Activated naive CD4-positive, alpha-beta T cell treated with anti-CD3 and anti-CD28 coated beads for 36 hours (primary cell): Measurements from ENCODE around the gene USP20. TPM values are rescaled to one million over a fixed set of nuclear protein-coding genes. Genes with fewer than 3 reads are reported as not detected.
"Not testable (repeated sequence)": the region's sequence is repeated elsewhere in the genome, so short reads cannot be mapped to it uniquely, and the experiment has no call there.

ENCODE experiments used
- CTCF ChIA-PET: fragments of 350-600 bp; sonication (Branson Sonifier 250); formaldehyde crosslinking; loops from one replicate; lab custom pipeline; 2021; ENCODE audit warnings: antibody characterized with exemption; lab: Charles Lee
- DNase-seq: peaks from one replicate; pipeline ENCODE4 v3.0.0-alpha.2; 2020
- H3K27ac Mint-ChIP-seq: one replicate; pipeline ENCODE4 v1.8.0; 2021; ENCODE audit warnings: mild to moderate bottlenecking, mixed read lengths
- H3K27me3 Mint-ChIP-seq: one replicate; pipeline ENCODE4 v1.8.0; 2021; ENCODE audit warnings: low read depth, mixed read lengths
- H3K36me3 Mint-ChIP-seq: one replicate; pipeline ENCODE4 v1.8.0; 2021; ENCODE audit warnings: low read depth, mixed read lengths
- H3K4me1 Mint-ChIP-seq: one replicate; pipeline ENCODE4 v1.8.0; 2021; ENCODE audit warnings: low read depth, mixed read lengths
- H3K4me3 Mint-ChIP-seq: one replicate; pipeline ENCODE4 v1.8.0; 2021; ENCODE audit warnings: mild to moderate bottlenecking, moderate library complexity, mixed read lengths
- H3K9me3 Mint-ChIP-seq: one replicate; pipeline ENCODE4 v1.8.0; 2021; ENCODE audit warnings: mixed read lengths
- intact Hi-C: fragments of 100-400 bp; cut with micrococcal nuclease; formaldehyde crosslinking; loops from one replicate; pipeline ENCODE4 v1.15.1; 2023
- total RNA-seq, 2 experiments: library from RNA; stranded (reverse); gene quantifications; one replicate each; pipeline ENCODE4 v1.2.3, GENCODE V29; 2021

The USP20 gene
- total RNA-seq, 2 experiments from 2014 or later: 54.7 to 54.9 TPM

DNA sequence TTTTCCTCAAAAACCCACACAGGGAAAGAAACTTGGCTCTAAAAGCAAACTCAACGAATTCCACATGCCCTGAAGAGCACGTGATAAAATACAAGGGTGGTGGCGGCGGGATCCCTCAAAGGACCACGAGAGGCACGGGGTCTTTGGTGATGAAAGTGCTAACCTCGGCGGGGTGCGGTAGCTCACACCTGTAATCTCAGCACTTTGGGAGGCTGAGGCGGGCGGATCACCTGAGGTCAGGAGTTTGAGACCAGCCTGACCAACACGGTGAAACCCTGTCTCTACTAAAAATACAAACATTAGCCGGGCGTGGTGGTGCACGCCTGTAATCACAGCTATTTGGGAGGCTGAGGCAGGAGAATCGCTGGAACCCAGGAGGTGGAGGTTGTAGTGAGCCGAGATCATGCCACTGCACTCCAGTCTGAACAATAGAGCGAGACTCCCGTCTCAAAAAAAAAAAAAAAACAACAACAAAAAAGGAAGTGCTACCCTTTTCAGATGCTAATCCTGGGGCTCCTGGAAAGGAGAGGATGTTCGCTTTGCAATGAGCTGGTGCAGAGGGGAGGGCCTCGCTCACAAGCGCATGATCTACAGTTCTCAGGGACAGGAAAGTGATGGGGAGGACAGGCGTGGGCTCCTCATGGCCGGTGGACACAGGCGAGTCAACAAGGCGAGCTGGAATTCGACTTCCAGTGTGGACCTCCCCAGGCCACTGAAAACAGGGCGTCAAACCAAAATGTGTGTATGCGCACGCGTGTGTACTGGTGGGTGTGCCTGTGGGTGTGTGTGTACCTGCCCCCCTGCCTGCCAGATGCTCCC is 54.1 kb downstream of the USP20 start:
- Mint-ChIP-seq H3K36me3 (peaks cover 35% of the 10 kb centered on the region), H3K9me3 (no peaks in the 10 kb centered on the region), H3K4me3 (peak overlapping the region; percentile 92), H3K4me1 (peaks cover 69% of the 10 kb centered on the region), H3K27ac (peak overlapping the region; percentile 99), H3K27me3 (no peaks in the 10 kb centered on the region)
- intact Hi-C loops: loop anchor here (5.0 to 10.0 kb wide), 2 partner anchors 455 to 1383 kb away; no protein-coding TSS in a partner anchor
- CTCF ChIA-PET: interaction anchor here (0.6 to 0.9 kb wide), 5 partner anchors 9 to 104 kb away, joined by 3 to 4 read pairs (median 4); no protein-coding TSS in a partner anchor
- peak; percentile 42 for DNase-seq

DNA sequence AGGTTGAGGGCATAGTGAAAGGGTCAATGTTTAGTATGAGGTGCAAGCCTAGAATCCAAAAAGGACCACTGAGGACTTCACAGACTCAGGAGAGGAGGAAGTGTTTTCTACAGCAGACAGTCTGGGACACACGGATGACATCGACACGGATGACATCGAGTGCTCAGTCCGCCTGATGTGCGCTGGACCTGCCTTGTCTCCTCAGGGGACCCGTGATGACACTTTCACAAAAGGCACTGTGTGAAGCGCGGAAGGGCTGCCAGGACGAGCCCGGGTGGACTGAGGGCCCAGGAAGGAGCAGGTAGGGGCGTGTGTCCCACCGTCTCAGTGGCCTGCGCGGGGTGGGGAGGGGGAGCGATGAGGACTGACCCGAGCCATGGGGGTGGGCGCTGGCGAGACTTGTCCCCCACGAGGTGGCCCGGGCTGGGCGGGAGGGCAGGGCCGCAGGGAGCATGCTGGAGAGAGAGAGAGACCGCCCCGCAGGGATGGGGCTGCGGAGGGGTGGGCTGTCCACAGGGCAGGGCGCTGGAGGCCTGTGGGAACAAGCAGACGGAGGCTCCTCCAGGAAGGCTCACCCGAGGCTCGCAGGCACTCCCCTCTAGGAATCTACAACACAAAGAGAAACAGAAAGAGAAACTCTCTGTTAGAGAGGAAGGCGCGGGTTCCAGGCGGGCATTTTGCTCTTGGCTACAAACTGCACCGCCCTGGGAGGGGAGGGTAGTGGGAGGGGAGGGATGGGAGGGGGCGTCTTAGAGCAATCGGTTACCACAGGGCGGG is 54.9 kb downstream of the USP20 start:
- intact Hi-C loops: loop anchor here (1.0 to 10.0 kb wide), 3 partner anchors 73 to 1382 kb away; no protein-coding TSS in a partner anchor
- H3K27ac Mint-ChIP-seq: peak overlapping the region; percentile 99
- peaks cover 43% of the 10 kb centered on the region for H3K36me3 Mint-ChIP-seq
- H3K27me3 Mint-ChIP-seq: no peaks in the 10 kb centered on the region
- peaks cover 77% of the 10 kb centered on the region for H3K4me1 Mint-ChIP-seq
- no peaks in the 10 kb centered on the region for H3K9me3 Mint-ChIP-seq
- CTCF ChIA-PET: interaction anchor here (0.6 to 0.7 kb wide), 3 partner anchors 8 to 105 kb away, joined by 3 to 4 read pairs (median 4); no protein-coding TSS in a partner anchor
- H3K4me3 Mint-ChIP-seq: peak overlapping the region; percentile 92
- DNase-seq: peak; percentile 92

DNA sequence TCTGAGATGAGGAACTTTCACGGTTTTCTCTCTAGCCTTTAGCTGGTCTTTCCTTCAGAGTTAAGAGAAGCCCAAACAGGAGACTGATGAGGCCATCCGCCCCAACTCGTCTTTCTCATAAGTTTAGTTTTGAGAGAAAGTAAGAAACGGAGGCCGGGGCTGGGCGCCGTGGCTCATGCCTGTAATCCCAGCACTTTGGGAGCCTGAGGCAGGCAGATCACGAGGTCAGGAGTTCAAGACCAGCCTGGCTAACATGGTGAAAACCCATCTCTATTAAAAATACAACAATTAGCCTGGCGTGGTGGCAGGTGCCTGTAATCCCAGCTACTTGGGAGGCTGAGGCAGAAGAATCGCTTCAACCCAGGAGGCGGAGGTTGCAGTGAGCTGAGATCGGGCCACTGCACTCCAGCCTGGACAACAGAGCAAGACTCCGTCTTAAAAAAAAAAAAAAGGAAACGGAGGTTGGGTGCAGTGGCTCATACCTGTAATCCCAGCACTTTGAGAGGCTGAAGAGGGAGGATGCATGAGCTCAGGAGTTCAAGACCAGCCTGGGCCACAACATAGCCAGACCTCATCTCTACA is 55.6 kb downstream of the USP20 start:
- CTCF ChIA-PET: interaction anchor here (0.9 to 2.5 kb wide), 2 partner anchors 61 to 151 kb away, joined by 3 to 8 read pairs; no protein-coding TSS in a partner anchor
- intact Hi-C loops: loop anchor here (1.0 kb wide), 1 partner anchor 72 kb away; no protein-coding TSS in a partner anchor
- DNase-seq: peak; percentile 29
- H3K4me3 Mint-ChIP-seq: peak overlapping the region; percentile 92
- peaks cover 83% of the 10 kb centered on the region for H3K4me1 Mint-ChIP-seq
- H3K27me3 Mint-ChIP-seq, H3K9me3 Mint-ChIP-seq: not testable (repeated sequence)
- H3K36me3 Mint-ChIP-seq: peaks cover 49% of the 10 kb centered on the region
- peak overlapping the region; percentile 99 for H3K27ac Mint-ChIP-seq

DNA sequence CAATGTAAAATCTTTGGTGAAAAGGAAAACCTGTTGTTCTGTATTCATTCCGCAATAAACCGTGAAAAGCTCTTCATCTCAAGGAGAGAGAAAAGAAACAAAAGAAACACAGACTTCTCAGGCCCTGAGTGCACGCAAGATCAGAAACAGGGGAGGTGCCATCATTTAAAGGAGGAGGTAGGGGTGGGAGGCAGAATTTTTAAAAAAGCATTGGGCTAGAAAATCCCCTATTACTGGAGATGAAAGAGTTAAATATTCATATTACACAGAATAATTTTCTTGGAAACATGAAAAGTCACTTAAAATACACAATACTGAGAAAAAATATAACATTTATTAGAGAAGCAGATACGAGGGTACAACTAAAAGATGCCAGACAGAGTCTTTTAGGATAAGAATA is 56.3 kb downstream of the USP20 start:
- Mint-ChIP-seq H3K9me3 (no peaks in the 10 kb centered on the region), H3K4me3 (peak overlapping the region; percentile 92), H3K27ac (peak overlapping the region; percentile 99), H3K27me3 (no peaks in the 10 kb centered on the region), H3K4me1 (peaks cover 88% of the 10 kb centered on the region), H3K36me3 (peaks cover 56% of the 10 kb centered on the region)
- DNase-seq: no peak
- CTCF ChIA-PET: interaction anchor here (0.8 to 2.5 kb wide), 4 partner anchors 11 to 176 kb away, joined by 3 to 8 read pairs (median 4); no protein-coding TSS in a partner anchor
- intact Hi-C loops: no loop called here

DNA sequence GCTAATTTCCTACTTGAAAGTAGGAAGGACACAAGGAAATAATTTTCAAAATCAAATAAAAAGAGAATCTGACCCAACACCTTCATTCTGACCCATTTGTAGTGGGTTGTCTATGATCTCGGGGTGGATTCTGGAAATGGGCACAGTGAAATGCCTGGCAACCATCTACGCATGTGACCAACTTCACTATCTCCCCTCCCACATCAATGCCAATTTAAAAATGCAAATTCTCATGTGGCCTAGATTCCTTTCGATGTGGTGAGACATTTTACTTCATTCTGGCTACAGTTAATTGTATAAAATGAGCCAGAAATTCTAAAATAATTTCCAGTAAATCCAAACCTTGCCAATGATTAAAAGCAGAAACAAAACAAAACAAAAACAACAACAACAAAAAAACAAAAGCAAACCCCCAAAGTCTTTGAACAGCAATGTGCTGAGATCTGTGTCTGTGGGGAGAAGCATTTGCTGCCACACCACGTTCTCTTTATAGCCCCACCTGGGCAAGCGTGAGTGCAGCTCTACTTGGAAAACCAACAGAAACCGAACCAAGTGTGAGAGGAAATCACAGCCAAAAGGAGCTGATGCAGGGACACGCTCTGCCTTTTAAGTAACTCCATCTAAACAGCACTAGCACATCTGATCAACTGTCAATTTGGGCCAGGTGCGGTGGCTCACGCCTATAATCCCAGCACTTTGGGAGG is 59.0 kb downstream of the USP20 start:
- peak overlapping the region; percentile 32 for H3K4me3 Mint-ChIP-seq
- no peaks in the 10 kb centered on the region for H3K9me3 Mint-ChIP-seq
- CTCF ChIA-PET: interaction anchor here (0.6 to 1.7 kb wide), 4 partner anchors 9 to 49 kb away, joined by 3 to 10 read pairs (median 3); no protein-coding TSS in a partner anchor
- H3K36me3 Mint-ChIP-seq: peaks cover 68% of the 10 kb centered on the region
- intact Hi-C loops: no loop called here
- peaks cover 73% of the 10 kb centered on the region for H3K4me1 Mint-ChIP-seq
- DNase-seq: no peak
- H3K27me3 Mint-ChIP-seq: no peaks in the 10 kb centered on the region
- peak overlapping the region; percentile 89 for H3K27ac Mint-ChIP-seq

DNA sequence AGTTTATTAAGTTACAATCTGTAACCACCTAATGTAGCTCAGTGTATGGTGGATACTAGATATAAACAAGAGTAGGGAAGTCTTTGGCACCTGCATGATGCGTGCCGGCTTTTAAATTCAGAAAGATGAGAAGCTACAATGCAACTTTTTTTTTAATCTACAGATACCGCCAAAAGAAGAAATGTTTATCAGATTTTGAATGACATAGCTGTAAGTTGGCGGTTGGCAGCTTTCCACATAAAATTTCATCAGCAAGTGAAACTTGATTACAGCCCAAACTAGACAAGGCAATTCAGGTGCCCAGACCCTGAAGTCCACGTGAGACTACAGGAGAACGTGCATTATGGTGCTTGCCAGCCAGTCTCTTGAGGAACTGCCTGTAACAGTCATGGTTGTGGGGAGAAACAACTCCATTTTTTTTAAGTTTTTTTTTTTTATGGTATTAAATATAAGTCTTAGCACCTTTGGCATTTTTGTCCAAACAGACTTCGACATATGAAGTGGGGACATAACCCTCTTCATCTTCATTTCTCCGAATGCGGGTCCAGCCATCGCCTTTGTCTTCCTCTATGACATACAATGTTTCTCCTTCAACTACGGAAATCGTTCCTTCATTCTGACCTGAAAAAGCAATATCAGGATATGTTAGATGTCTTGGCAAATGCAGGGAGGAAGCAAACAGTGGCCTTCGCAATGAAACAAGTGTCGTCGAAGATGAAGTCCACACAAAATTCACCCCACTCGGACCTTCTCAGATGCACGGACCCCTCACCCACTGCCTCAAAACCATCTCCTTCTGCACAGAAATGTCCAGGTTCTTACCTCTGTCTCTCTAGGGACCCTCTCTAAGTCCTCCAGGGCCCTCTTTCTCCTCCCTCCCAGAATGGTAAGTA is 60.4 kb downstream of the USP20 start:
- Mint-ChIP-seq H3K4me3 (no peak overlapping the region), H3K36me3 (peaks cover 68% of the 10 kb centered on the region), H3K27ac (peak overlapping the region; percentile 89), H3K4me1 (peaks cover 76% of the 10 kb centered on the region), H3K27me3 (no peaks in the 10 kb centered on the region), H3K9me3 (no peaks in the 10 kb centered on the region)
- CTCF ChIA-PET: interaction anchor here (0.7 to 1.7 kb wide), 5 partner anchors 9 to 12 kb away, joined by 3 to 10 read pairs (median 4); no protein-coding TSS in a partner anchor
- DNase-seq: peak; percentile 71
- intact Hi-C loops: loop anchor here (1.0 kb wide), 1 partner anchor 8 kb away; no protein-coding TSS in a partner anchor

DNA sequence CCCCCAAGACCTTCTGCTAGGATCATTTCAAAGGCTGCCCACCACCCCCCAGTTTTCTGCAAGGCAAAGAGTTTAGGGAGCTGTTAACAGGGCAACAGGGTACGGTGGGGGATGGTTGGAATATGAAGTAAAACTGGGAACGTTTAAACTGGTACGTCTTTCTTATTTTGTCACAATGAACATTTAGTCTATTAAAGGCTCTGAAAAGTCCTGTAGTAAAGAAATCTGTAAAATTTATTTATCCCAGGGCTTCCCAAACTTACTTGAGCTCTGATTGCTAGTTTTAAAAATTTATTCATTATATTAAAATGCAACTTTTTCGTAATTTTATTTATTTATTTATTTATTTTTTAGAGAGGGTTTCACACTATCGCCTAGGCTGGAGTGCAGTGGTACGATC is 62.0 kb downstream of the USP20 start:
- H3K9me3 Mint-ChIP-seq: no peaks in the 10 kb centered on the region
- H3K4me1 Mint-ChIP-seq: peaks cover 71% of the 10 kb centered on the region
- intact Hi-C loops: no loop called here
- H3K27ac Mint-ChIP-seq: no peak overlapping the region
- H3K27me3 Mint-ChIP-seq: no peaks in the 10 kb centered on the region
- CTCF ChIA-PET: interaction anchor here (1.0 to 1.1 kb wide), 3 partner anchors 12 to 57 kb away, joined by 3 to 5 read pairs (median 3); no protein-coding TSS in a partner anchor
- DNase-seq: no peak
- peaks cover 73% of the 10 kb centered on the region for H3K36me3 Mint-ChIP-seq
- no peak overlapping the region for H3K4me3 Mint-ChIP-seq

DNA sequence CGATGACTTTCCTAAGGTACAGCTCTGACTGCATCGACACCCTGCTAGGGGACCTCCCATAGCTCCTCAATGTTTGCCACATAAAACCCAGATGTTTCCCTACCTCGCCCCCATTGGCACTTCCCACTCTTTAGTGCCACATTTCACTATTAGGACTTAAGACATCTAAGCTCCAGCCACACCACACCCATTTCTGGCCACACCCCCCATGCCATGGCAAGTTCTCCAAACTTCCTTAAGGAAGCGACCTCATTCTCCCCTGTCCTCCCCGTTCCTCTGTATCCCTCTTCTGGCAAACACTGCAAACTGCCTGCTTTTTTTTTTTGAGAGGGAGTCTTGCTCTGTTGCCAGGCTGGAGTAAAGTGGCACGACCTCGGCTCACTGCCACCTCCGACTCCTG is 62.9 kb downstream of the USP20 start:
- Mint-ChIP-seq H3K27ac (peak overlapping the region; percentile 70), H3K4me3 (no peak overlapping the region), H3K4me1 (peaks cover 72% of the 10 kb centered on the region), H3K36me3 (peaks cover 74% of the 10 kb centered on the region), H3K9me3 (no peaks in the 10 kb centered on the region), H3K27me3 (no peaks in the 10 kb centered on the region)
- CTCF ChIA-PET: interaction anchor here (0.6 to 1.1 kb wide), 5 partner anchors 9 to 202 kb away, joined by 3 to 5 read pairs (median 3); no protein-coding TSS in a partner anchor
- intact Hi-C loops: no loop called here
- no peak for DNase-seq

DNA sequence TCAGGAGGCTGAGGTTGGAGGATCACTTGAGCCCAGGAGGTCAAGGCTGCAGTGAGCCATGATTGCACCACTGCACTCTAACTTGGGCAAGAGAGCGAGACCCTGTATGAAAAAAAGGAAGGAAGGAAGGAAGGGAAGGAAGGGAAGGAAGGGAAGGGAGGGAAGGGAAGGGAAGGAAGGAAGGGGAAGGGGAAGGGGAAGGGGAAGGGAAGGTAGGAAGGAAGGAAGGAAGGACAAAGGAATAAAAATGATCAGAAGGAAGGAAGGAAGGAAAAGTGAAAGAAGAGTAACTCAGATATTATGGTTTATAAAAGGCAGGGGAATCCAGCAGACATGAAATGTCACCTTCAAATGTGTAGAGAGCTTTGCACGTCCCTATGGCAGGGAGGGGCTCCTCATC is 64.4 kb downstream of the USP20 start:
- intact Hi-C loops: no loop called here
- H3K36me3 Mint-ChIP-seq: peaks cover 74% of the 10 kb centered on the region
- CTCF ChIA-PET: interaction anchor here (0.7 kb wide), 1 partner anchor 11 kb away, joined by 3 read pairs; no protein-coding TSS in a partner anchor

DNA sequence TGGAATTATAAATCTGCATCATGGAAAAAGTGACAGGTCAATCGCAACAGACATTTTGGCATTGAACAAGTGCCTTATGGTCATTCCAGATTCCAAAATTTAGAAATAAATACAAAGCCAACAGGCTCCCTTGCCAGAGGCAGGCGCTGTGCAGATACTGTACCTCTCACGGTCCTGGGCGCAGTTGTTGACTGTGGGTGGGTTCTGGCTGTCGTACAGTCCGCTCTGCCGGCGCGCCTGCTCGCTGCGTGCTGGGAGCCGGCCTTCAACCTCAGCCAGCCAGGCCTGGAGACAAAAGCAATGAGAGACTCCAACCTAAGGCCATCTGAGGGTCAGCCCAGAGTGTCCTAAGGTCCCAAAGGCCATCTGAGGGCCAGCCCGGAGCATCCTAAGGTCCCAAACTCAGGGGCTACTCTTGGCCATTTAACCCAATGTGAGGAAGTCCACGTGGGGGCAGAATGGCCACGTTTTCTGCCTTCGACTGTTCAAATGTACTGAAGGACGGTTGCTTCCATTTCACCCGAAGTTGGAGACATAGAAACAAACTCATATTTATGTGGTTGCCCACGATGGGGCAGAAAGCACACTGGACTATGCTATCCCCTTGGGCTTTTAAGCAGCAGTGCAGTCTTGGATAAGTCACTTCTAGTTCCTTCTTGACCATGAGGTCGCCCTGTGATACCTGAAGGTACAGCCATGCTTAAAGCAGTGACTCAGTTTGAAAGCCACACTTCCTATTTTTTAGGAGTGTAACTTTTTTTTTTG is 65.2 kb downstream of the USP20 start:
- H3K36me3 Mint-ChIP-seq: peaks cover 71% of the 10 kb centered on the region
- no peaks in the 10 kb centered on the region for H3K9me3 Mint-ChIP-seq
- H3K4me1 Mint-ChIP-seq: peaks cover 62% of the 10 kb centered on the region
- H3K27ac Mint-ChIP-seq: peak overlapping the region; percentile 79
- no peak overlapping the region for H3K4me3 Mint-ChIP-seq
- DNase-seq: no peak
- intact Hi-C loops: no loop called here
- CTCF ChIA-PET: no interaction called here
- no peaks in the 10 kb centered on the region for H3K27me3 Mint-ChIP-seq

More for the DNA sequence above, 64.4 kb downstream of the USP20 start:
- Mint-ChIP-seq H3K4me1 (peaks cover 67% of the 10 kb centered on the region), H3K27ac (peak overlapping the region; percentile 77), H3K27me3 (no peaks in the 10 kb centered on the region), H3K9me3 (no peaks in the 10 kb centered on the region), H3K4me3 (no peak overlapping the region)
- DNase-seq: no peak
